Measurements from ENCODE around the gene PLXNB3. TPM values are rescaled to one million over a fixed set of nuclear protein-coding genes. Genes with fewer than 3 reads are reported as not detected.
A peak's percentile ranks its signal among the peaks of the same experiment; 100 is the strongest.
"Not testable (repeated sequence)": the region's sequence is repeated elsewhere in the genome, so short reads cannot be mapped to it uniquely, and the experiment has no call there.

The PLXNB3 gene
- total and polyA plus RNA-seq, 8 donors, result 4.0 to 28.6 (median 6.2) TPM

DNA sequence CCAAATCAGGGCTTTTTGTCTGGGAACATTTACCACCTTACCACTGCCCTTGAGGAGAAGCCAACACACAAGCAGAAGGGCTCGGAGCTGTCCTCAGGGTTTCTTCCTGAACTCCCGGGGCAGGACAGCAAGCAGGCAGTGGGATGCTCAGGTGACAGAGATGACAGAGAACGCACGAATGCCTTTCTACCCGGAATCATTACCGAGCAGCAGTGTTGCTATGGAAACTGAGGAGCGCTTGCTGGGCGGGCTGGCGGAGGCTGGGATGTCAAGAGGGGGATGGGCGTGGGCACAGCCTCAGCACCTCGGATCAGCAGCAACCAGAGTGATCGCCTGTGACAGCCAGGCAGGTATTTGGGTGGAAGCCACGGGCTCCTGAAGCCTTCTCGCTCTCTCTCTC is 48.2 kb downstream of the PLXNB3 start:
- ATAC-seq, result no peak
- Histone ChIP-seq H3K36me3 (no peaks in the 10 kb centered on the region), H3K27me3 (no peaks in the 10 kb centered on the region), H3K4me1 (no peaks in the 10 kb centered on the region), H3K4me3 (no peak overlapping the region), H3K27ac (no peak overlapping the region), H3K9me3 (no peaks in the 10 kb centered on the region)
- peak in 1 of 6 donors; percentile 28 for DNase-seq
- 34 to 51% methylated on average over 14 of the region's 14 CpGs for WGBS, 2 donors
- TF ChIP-seq, protein P1, sequence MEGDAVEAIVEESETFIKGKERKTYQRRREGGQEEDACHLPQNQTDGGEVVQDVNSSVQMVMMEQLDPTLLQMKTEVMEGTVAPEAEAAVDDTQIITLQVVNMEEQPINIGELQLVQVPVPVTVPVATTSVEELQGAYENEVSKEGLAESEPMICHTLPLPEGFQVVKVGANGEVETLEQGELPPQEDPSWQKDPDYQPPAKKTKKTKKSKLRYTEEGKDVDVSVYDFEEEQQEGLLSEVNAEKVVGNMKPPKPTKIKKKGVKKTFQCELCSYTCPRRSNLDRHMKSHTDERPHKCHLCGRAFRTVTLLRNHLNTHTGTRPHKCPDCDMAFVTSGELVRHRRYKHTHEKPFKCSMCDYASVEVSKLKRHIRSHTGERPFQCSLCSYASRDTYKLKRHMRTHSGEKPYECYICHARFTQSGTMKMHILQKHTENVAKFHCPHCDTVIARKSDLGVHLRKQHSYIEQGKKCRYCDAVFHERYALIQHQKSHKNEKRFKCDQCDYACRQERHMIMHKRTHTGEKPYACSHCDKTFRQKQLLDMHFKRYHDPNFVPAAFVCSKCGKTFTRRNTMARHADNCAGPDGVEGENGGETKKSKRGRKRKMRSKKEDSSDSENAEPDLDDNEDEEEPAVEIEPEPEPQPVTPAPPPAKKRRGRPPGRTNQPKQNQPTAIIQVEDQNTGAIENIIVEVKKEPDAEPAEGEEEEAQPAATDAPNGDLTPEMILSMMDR (IDR thresholded peaks at IDR 0.05), result no peak
- no peak for FAIRE-seq
- intact Hi-C loops (cut with DNase I), result loop anchor here in 1 of 3 donors (10.0 kb wide), 1 partner anchor 63 kb away; no protein-coding TSS in a partner anchor

DNA sequence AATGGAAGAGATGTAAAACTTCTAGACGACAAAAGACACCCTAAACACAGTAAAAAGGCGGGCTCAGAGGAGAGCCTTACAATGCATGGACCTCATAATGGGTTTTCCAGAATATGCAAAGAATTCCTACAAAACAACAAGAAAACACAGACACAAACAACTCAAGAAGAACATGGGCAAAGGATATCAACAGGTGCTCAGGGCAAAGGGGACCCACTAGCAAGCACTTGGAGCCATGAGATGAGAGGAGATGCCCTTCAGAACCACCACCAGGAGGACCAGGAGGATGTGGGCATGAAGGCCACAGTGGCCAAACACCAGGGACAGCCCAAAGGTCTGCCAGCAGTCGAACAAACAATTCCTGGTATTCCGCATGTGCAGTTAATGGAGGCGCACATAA is 49.1 kb downstream of the PLXNB3 start:
- no peaks in the 10 kb centered on the region for H3K4me1 ChIP-seq
- no peaks in the 10 kb centered on the region for H3K9me3 ChIP-seq
- H3K27me3 ChIP-seq, result no peaks in the 10 kb centered on the region
- TF ChIP-seq, protein P1 (IDR thresholded peaks at IDR 0.05), result no peak
- H3K4me3 ChIP-seq, result no peak overlapping the region
- H3K27ac ChIP-seq, result no peak overlapping the region
- WGBS, 2 donors, result 77 to 91% methylated on average over 5 of the region's 5 CpGs
- intact Hi-C loops (cut with DNase I), result loop anchor here in 1 of 3 donors (10.0 kb wide), 1 partner anchor 62 kb away; no protein-coding TSS in a partner anchor
- H3K36me3 ChIP-seq, result no peaks in the 10 kb centered on the region
- ATAC-seq, result no peak
- DNase-seq, result no peak
- no peak for FAIRE-seq

DNA sequence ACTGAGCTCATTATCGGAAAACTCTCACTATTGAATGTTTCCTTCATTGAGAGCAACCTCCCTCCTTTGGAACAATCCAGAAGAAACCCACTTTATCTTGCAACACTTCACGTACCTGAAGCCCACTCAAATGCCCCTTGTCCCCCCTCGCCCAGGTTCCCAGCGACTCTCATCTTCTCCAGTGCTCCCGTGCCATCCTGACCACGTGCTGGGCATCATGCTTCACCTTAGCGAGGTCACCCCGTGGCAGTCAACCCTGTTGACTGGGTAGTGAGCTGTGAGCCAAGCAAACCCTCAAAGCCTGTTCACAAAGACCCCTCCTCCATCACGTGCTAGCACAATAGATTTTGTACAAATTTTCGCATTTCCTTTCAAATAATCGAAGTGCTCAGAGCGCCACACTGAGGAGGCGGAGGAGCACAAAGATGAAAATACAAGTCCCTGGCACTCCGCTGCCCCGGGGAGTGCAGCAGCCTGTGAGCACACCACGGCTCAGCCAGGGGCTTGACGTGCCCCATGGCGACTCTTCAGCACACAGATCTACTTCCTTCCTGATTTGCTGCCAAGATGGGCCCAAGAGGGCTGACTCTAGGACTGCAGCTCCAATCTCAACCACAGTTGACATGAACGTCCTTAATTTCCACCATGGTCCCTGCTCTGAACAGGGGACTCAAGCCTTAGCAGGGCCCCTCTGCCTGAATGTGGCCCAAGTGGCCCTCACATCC is 50.7 kb downstream of the PLXNB3 start:
- ATAC-seq, result no peak
- no peak for FAIRE-seq
- intact Hi-C loops (cut with DNase I), result loop anchor here in 1 of 3 donors (10.0 kb wide), 1 partner anchor 60 kb away; no protein-coding TSS in a partner anchor
- WGBS, 2 donors, result 65 to 74% methylated on average over 19 of the region's 19 CpGs
- Histone ChIP-seq H3K27ac (no peak overlapping the region), H3K4me1 (no peaks in the 10 kb centered on the region), H3K4me3 (no peak overlapping the region), H3K27me3 (peaks cover 0 to 2% (median 0%) of the 10 kb centered on the region in 4 donors), H3K36me3 (no peaks in the 10 kb centered on the region), H3K9me3 (no peaks in the 10 kb centered on the region)
- DNase-seq, result no peak
- TF ChIP-seq, protein P1 (IDR thresholded peaks at IDR 0.05), result no peak

GRCh38 chrX:153816831-153817690 is 53.0 kb downstream of the PLXNB3 start:
- no peak overlapping the region for H3K4me3 ChIP-seq
- 81 to 87% methylated on average over 25 of the region's 25 CpGs for WGBS, 2 donors
- TF ChIP-seq, protein P1 (IDR thresholded peaks at IDR 0.05), result no peak
- no peaks in the 10 kb centered on the region for H3K36me3 ChIP-seq
- H3K27ac ChIP-seq, result no peak overlapping the region
- DNase-seq, result no peak
- no peak for ATAC-seq
- peaks cover 0 to 17% (median 0%) of the 10 kb centered on the region in 4 donors for H3K27me3 ChIP-seq
- H3K4me1 ChIP-seq, result no peaks in the 10 kb centered on the region
- intact Hi-C loops (cut with DNase I), result loop anchor here in 1 of 3 donors (10.0 kb wide), 1 partner anchor 58 kb away; no protein-coding TSS in a partner anchor
- FAIRE-seq, result no peak
- no peaks in the 10 kb centered on the region for H3K9me3 ChIP-seq

DNA sequence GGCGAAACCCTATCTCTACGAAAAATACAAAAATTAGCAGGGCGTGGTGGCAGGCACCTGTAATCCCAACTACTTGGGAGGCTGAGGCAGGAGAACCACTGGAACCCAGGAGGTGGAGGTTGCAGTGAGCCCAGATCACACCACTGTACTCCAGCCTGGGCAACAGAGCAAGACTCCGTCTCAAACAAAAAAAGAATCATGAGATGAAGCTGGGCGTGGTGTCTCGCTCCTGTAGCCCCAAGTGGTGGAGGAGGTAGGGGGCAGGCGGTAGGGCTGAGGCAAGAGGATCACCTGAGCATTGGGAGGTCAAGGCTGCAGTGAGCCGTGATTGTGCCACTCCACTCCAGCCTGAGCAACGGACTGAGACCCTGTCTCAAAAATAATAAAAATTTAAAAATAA is 54.0 kb downstream of the PLXNB3 start:
- peaks cover 0 to 17% (median 0%) of the 10 kb centered on the region in 4 donors for H3K27me3 ChIP-seq
- H3K27ac ChIP-seq, ATAC-seq, H3K4me3 ChIP-seq, H3K9me3 ChIP-seq, H3K4me1 ChIP-seq, H3K36me3 ChIP-seq, DNase-seq, FAIRE-seq: not testable (repeated sequence)
- intact Hi-C loops (cut with DNase I), result loop anchor here in 1 of 3 donors (10.0 kb wide), 1 partner anchor 57 kb away; no protein-coding TSS in a partner anchor
- 84 to 88% methylated on average over 9 of the region's 9 CpGs for WGBS, 2 donors
